Islet of Langerhans (tissue), 1 donor: ENCODE data around the gene NUPR2.
"Not testable (repeated sequence)": the region's sequence is repeated elsewhere in the genome, so short reads cannot be mapped to it uniquely, and the experiment has no call there.

Experiments used
- FAIRE-seq: peaks from one replicate; lab custom pipeline; 2011; peaks lifted over from hg19 to GRCh38; lab: Jason Lieb, UNC

NUPR2 gene

DNA sequence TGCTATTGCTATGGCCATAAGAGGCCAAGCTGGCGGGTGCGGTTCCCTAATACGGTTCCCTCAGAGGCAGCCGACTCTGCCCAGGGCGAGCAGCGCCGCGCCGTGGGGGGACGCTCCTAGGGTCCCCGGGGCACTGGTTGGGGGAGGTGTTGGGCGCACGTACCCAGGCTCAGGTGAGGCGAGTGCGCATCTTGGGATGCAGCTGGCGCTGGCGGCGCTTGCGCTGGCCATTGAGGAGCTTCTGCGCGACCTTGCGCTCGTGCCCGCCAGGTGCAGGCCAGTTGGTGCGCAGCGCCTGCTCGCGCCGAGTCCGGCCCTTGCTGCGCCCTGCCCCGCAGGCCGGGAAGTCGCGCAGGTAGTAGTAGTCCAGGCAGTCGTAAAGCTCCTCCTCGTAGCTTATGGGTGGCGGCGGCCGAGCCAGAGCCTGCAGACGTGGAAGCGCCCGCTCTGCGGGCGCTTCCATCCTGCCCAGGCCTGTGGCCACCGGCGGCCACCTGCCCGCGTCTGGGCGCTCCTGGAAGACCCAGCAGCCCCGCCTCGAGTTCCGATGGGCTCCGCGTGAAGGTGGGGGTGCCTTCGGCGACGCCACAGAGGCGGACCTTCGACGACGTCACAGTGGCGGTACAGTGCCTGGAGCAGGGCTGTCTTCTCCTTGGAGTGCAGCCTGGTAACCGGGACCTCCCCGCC is at the start of gene NUPR2:
TSS of gene NUPR2 (minus strand) at position 566 of the 687 bp plus-strand sequence. CDS start at position 463, 103 bp downstream.
- no peak for FAIRE-seq

DNA sequence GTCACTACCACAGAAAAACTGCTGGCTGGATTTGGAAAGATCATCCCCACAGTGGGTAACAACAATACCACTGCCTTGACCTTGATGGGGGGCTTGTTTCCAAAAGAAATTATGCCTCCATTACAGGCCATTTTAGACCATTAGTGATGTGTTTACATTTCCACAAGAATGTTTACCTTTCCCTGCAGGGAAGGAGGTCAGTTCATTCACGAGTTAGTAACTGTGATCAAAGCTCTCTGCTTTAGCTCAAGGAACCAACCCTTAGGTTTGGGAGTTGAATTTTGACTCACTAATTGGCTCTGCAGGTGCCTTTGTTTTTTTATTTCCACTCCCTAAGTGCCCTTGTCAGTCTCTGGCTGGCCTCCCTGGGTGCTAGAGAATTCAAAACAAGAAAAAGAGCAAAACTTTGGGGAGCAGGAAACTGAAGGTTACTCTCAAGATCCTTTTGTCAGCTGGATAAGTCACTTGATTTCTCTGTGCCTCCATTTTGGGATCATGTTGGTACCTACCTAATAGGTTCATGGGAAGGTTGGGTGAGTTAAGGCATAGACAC is 41.1 kb upstream of the NUPR2 start:
- no peak for FAIRE-seq

- not testable (repeated sequence) for FAIRE-seq
These were observed 14.8 kb upstream of the NUPR2 start for GRCh38 chr7:56131062-56131461.

GRCh38 chr7:56127241-56127975 is 11.2 kb upstream of the NUPR2 start:
- no peak for FAIRE-seq

- FAIRE-seq = no peak
These were observed 9.6 kb upstream of the NUPR2 start for GRCh38 chr7:56125831-56126230.

DNA sequence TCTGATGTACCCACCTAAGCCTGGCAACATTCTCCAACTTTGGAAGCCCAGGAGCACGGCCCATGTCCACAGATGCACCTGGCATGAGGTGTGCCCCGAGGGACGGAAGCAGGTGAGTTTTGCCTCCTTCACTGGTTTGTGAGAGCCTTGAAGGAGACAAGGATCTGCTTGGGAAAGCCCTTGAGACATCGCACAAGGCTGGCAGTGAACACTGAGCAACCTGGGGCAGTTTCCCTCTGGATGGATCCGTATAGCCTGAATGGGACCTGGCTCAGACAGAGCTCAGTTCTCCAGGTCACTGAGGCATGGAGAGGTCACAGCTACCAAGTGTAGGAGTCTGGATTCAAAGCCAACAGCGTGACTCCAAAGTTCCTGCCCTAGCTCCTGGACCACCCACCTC is 8.8 kb upstream of the NUPR2 start:
- FAIRE-seq = no peak

DNA sequence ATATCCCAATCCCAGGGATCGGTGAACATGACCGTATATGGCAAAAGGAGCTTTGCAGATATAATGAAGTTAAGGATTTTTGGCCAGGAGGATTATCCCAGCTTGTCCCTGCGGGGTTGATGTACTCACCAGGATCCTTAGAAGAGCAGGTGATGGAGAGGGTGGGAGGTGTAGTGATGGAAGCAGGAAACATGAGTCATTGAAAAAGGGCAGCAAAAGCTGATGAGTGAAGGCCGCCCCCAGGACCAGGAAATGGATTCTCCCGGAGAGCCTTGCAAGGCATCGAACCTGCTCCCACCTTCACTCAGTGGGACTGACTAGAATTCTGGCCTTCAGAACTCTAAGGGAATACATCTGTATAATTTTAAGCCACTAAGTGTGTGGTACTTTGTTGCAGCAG is 5.2 kb upstream of the NUPR2 start:
- FAIRE-seq = no peak

DNA sequence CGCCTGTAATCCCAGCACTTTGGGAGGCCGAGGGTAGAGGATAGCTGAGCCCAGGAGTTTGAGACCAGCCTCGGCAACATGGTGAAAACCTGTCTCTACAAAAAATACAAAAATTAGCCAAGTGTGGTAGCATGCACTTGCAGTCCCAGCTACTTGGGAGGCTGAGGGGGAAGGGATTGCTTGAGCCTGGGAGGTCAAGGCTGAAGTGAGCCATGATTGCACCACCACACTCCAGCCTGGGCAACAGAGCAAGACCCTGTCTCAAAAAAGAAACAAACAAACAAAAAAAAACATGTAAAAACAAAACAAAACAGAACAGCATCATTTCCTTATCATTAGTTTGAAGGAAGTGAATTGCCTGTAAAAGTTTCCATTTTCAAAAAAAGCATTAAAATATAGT is 4.0 kb downstream of the NUPR2 start:
- not testable (repeated sequence) for FAIRE-seq

DNA sequence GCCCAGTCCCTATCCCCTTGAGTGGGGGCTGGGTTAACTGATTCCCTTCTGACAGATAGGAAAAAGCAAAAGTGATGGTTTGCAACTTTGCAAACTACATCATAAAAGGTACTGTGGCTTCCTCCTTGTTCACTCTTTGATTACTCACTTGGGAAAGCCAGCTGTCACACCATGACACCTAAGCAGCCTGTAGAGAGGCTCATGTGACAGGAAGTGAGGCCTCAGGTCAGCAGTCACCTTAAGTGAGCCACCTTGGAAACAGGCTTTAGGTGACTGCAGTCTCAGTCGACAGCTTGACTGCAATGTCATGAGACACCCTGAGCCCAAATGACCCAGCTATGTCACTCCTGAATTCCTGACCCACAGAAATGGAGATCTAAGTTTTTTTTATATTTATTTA is 5.6 kb downstream of the NUPR2 start:
- no peak for FAIRE-seq

- FAIRE-seq = no peak
These were observed 8.3 kb downstream of the NUPR2 start for GRCh38 chr7:56107954-56108258.

DNA sequence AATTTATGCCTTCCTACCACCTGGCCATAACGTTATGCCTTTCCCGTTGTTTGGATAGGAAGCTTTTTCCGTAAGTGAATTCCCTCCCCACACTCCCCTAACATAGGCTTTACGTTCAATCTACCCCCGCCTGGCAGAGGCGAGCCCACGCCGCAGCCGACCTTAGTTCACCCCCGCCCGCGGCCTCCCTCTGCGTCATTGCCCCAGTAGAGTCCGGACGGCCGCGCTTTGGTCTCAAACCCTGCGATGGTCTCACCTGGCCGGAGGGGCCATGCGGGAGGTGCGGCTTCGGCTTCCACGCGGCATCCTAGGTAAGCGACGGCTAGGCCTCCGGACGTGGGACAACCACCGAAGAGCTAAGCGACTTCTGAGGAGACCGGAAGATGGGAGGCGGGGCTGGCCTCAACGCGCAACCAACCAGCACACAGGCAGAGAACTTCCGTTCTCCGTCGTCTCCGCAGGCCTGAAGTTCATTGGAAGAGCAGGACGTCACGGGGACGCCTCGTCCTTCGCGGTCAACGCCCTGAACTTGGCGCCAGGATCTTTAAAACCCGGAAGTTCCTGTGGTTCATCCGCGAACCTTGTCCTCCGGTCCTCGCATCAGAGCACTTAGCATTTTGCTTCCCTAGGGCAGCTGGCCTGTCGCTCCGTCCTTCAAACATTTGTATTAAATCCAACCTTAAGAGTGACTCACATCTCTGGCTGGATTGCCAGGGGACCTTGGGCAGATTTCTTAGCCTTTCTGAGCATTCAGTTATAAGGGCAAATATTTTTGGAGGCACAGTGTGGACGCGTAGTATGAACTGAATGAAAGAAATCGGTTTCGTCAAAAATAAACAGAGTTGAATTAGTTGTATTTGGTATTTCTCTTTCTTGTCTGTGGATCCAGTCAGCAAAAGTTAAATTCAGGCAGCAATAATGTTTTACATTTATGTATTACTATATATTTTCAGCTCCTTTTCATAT is 9.8 kb downstream of the NUPR2 start, which contains the start of gene CHCHD2:
TSS of gene CHCHD2 (minus strand) at position 369 of the 966 bp plus-strand sequence. CDS start at position 306, 63 bp downstream.
- FAIRE-seq = peak; percentile 98

- FAIRE-seq = peak; percentile 69
These were observed 10.7 kb downstream of the NUPR2 start for GRCh38 chr7:56105508-56105907.

DNA sequence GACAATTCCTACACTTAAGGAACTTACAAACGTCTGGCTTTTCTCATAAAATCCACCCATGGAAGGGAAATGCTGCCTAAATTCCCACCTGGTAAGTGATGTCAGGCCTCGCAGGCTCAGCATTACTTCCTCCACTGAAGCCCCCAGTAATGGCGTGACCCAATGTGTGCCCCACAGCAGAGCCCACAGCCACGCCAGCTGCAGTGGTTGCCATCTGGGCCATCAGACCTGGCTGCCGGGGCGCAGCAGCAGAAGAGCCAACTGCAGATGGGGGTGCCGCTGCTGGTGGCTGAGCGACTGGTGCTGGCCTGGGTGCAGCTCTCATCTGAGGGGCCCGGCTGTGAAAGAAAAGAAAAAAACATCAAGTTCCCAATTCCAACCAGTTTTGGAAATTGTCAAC is 12.1 kb downstream of the NUPR2 start:
- FAIRE-seq = not testable (repeated sequence)

GRCh38 chr7:56099653-56100052 is 16.6 kb downstream of the NUPR2 start:
- FAIRE-seq = no peak

- FAIRE-seq = not testable (repeated sequence)
These were observed 17.8 kb downstream of the NUPR2 start for GRCh38 chr7:56098187-56099008.

DNA sequence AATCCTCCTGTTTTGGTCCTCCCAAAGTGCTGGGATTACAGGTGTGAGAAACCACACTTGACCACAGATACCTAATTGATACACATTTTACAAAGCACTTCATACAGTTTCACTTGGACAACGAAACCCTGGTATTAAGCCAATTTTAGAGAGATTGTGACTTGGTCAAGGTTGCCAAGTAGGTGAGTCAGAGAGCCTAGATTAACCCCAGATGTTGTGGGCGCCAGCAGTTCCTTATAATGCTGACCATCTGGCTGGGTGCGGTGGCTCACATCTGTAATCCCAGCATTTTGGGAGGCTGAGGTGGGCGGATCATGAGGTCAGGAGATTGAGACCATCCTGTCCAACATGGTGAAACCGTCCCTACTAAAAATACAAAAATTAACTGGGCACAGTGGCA is 18.5 kb downstream of the NUPR2 start:
- no peak for FAIRE-seq

DNA sequence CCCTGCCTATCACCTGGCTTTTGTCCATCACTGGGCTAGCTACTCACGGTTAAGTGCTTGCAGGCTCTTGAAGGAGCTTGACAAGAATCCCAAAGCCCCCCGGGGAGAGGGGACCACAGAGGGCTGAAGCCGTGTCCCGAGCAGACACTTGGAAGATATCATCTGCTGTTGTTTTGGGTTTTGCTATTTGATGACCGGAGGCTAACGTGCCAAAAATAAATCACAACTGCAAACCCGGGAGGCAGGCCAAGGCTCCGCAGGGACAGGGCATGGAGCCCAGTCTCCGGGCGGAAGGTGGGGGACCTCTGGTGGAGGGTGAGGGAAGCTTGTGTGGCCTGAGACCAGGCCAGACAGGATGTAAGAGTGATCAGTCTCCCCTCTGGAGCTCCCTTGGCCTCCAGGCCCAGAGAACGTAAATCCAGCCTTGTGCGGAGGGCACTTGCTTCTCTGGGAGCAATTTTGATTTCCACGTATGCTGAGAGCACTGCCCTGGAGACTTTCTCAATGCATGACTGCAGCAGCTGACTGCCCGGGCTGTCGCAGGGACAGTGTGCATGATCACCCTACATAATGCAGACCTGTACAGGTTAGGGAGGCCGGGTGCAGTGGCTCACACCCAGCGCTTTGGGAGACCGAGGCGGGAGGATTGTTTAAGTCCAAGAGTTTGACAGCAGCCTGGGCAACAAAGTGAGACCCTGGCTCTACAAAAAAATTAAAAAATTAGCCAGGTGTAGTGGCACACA is 23.3 kb downstream of the NUPR2 start, which contains the start of gene PHKG1:
TSS of gene PHKG1 (minus strand) at position 164 of the 743 bp plus-strand sequence. CDS start 4,011 bp downstream, outside the sequence.
- FAIRE-seq = no peak

DNA sequence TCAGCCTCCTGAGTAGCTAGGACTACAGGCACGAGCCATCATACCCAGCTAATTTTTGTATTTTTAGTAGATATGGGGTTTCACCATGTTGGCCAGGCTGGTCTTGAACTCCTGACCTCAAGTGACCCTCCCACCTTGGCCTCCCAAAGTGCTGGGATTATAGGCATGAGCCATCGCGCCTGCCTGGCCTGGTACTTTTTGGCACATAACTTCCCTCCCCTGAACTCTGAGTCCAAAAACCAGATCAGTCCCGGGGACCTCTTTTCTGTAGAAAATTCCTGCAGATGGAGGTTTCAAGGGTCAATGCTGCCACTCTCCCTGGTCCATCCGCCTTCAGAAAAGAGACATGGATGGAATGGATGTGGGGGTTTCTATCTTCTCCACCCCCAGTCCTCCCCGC is 23.8 kb downstream of the NUPR2 start:
- FAIRE-seq = not testable (repeated sequence)

- no peak for FAIRE-seq
These were observed 24.6 kb downstream of the NUPR2 start for GRCh38 chr7:56091591-56091990.

DNA sequence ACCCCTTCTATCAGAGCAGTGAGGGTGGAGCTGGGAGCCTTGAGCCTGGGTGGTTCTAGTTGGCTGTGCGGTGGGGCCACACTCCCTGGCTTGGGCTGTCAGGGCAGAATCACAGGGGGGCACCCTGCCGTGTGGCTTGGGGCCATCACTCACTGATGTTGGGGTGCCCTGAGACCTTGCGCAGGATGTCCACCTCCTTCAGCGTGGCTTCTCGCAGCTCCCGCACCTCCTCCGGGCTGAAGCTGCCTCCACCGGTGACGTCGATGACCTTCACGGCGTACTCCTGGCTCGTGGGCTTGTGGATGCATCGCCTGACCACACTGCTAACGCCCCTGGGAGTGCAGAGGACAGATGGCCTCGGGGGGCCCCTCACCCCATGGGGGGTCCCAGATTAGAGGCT is 28.8 kb downstream of the NUPR2 start:
- FAIRE-seq = no peak

GRCh38 chr7:56086761-56087160 is 29.5 kb downstream of the NUPR2 start:
- FAIRE-seq = no peak
